Erythroblast (primary cell): ENCODE measurements around the gene NATD1.
A peak's percentile ranks its signal among the peaks of the same experiment; 100 is the strongest.
"Not testable (repeated sequence)": the region's sequence is repeated elsewhere in the genome, so short reads cannot be mapped to it uniquely, and the experiment has no call there.

ENCODE experiments used
- DNase-seq, 2 experiments: peaks; one replicate each; lab custom pipeline; 2025; lab: John Stamatoyannopoulos, UW
- GATA1 ChIP-seq: IDR thresholded peaks from 2 replicates; pipeline ENCODE4 v1.6.1; 2011; ENCODE audit warnings: low read depth, mild to moderate bottlenecking, control low read depth, low read length, moderate library complexity
- POLR2A ChIP-seq: IDR thresholded peaks from 2 replicates; pipeline ENCODE4 v1.6.1; 2011; ENCODE audit warnings: mild to moderate bottlenecking, low read length

The NATD1 gene

DNA sequence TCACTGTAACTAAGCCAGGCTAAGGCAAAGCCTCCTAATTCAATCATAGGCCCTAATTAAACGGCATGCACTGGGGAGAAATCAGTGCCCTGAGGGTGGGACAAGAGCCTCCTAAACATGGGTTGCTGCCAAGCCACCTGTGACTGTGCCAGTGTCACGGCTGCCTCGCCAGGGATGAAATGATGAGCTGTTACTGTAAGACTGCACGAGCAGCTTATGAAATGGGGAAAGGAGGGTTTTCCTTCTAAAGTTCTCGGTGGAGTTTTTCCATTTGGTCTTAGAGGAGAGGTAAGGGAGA is 52.0 kb downstream of the NATD1 start:
- DNase-seq = no peak
- TF ChIP-seq GATA1 = no peak
- no peak for TF ChIP-seq POLR2A

DNA sequence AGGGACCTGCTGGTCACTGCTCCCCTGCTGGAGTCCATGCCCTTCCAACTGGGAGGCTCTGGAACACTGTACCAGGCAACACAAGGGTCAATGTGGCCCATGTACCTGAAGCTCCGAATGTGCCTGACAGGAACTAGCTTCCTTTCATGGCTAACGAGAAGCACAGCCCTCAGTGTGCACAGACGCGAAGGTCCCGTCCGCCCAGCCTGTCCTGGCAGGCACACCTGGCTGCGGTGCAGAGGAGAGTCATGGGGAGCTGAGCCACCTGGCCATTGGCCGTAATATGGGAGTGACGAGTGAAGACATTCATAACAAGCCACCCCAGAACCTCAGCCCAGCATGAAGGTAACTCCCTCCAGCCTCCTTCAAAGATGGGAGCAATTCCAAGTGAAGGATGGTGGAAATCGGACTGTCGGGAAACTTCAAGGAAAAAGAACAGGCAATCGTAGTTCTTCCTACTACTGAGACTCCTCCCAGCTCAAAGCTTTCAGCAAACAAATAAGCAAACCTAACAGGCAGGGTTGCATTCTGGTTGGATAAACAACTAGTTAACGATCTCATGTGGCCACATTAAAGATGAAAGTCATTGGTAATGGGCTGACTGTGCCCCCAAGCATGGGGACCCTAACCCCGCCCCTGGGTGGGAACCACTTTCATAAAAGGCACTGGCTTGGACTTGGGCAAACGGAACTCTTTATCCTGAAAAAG is 52.5 kb downstream of the NATD1 start:
- TF ChIP-seq GATA1 (no peak), POLR2A (no peak)
- no peak for DNase-seq

DNA sequence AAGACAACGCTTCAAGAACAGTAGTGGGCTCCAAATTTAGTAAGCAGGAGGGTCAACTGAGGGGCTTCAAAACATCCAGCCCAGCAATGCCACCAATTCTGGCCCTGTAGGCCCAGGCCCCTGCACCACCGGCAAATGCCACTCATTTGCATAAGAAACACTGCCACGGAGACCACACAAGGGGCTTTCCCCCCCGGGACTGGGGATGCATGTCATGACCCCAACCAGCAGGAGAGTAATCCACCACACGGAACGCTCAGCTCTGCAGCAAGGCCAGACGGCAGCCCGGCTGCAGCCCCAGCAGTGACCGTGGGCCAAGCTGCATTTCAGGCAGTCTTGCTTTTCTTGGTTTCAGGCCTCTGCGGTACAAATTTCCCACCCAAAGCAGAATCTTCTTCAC is 53.4 kb downstream of the NATD1 start:
- no peak for DNase-seq
- TF ChIP-seq POLR2A = no peak
- no peak for TF ChIP-seq GATA1

DNA sequence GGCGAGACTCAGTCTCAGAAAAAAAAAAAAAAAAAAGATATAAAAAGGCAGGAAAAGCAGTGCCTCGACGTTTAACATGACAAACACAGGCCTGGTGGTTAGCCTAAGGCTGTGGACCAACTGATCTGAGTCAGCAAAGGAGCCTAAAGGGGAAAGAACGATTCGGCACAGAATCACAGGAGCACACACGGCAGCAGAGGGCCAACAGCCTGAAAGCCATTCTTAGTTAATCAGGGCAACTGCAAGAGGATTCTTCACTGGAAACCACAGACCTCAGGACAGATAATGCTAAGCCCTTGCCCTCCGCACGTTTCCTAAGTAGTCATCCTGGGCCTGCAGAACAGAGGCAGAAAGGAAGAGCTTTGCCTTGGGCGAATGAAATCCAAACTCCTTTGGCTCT is 53.9 kb downstream of the NATD1 start:
- TF ChIP-seq POLR2A (no peak), GATA1 (no peak)
- DNase-seq = peak; percentile 16 to 41

DNA sequence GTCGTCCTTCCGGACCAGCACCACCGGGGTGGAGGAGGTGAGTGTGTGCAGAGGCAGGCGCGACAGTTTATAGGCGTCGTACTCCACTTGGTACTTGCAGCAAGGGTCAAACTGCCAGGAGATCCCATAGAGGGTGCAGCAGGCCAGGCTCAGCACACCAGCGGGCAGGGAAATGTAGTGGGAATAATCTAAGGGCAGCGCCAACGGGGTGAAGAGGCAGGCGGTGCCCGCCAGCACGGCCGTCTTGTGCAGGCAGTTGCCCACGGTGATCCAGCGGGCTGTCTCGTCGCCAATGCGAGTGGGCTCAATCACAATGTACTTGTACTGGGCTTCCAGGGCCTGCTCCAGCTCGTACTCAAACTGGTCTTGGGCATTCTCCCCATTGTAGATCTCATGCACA is 54.8 kb downstream of the NATD1 start:
- DNase-seq = no peak
- TF ChIP-seq GATA1 = no peak

DNA sequence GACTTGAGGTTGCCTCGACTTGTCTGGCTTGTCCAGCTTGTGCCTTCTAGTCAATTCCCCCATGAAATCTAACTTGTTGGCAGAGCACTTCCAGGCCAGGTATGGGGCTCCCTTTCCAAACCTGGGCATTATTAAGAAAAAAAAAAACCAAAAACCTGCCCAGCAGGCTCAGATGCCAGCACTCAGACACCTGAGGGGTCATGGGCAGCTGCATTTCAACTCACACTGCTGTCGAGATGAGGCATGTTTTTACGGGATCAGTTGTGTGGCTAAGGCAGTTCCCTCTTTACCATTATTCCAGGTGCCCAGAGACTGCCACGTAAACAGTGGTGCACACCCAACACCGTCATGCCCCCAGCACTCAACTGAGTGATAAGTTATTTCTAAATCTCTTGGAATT is 57.1 kb downstream of the NATD1 start:
- DNase-seq = no peak
- TF ChIP-seq GATA1 (no peak), POLR2A (no peak)

DNA sequence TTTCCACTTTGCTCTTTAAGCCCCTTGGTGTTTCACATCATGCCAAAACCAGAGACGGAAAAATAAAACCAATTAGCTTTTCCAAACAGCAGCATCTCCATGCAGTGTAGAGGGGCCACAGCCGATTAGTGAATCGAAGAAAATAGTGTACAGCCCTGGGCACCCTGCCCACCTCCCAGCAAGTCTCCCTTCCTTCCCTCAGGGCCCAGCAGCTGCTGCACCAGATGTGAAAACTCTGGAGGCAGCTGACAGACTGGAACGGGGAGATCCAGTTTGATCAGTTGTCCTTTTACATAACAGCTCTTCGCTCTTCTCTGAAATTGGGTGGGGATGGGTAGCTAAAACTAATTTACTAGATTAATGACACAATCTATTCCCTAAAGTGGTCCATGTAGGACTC is 58.5 kb downstream of the NATD1 start:
- TF ChIP-seq GATA1 (no peak), POLR2A (no peak)
- no peak for DNase-seq

DNA sequence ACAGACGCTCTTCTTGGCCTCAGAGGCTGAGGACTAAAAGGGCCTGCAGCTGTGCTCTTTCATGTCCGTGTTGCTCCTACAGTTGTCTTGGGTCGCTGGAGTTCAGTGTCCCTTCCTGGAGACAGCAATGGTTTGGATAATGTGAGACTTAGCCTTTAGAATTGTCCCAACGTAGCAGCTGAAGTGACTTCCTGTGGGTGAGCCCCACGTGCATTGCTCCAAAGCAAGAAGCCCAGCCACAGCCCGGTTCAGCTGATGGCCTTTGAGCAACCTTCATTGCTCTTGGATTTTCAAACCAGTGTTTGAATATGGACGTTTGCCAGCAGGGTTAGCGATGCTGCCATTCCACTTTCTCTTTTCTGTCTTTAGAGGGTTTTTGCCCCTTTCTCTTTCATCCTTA is 59.0 kb downstream of the NATD1 start:
- DNase-seq = no peak
- TF ChIP-seq POLR2A (no peak), GATA1 (no peak)

DNA sequence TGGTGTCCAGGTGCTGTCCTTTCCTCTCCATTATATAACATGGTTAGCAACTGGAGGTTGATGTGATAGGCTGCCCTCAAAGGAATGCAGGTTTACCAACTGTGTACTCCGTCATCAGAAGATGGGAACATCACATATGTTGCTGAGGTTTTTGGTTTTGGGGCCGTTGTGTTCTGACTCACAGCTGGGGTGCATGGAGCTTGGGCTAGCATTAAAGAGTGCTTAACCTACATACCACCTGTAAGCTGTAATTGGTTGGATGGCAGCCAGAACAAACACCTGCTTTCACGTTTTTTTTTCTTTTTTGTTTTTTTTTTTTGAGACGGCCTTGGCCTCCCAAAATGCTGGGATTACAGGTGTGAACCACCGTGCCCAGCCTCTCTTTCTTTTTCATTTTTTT is 60.2 kb downstream of the NATD1 start:
- DNase-seq = no peak
- no peak for TF ChIP-seq POLR2A
- TF ChIP-seq GATA1 = no peak

DNA sequence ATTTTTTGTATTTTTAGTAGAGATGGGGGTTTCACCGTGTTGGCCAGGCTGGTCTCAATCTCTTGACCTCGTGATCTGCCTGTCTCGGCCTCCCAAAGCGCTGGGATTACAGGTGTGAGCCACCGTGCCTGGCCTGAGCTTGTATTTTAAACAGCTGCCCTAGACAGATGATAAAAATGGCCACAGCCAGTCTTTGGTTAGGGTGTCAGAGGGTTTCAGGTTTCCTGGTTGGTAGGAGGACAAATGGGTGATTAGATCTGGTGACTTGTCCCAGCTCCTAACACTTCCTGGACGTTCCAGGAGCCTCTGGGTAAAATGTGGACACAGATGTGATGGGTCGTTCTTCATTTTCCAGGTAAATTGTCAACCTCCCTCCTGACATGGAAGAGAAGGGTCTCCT is 60.8 kb downstream of the NATD1 start:
- not testable (repeated sequence) for DNase-seq

DNA sequence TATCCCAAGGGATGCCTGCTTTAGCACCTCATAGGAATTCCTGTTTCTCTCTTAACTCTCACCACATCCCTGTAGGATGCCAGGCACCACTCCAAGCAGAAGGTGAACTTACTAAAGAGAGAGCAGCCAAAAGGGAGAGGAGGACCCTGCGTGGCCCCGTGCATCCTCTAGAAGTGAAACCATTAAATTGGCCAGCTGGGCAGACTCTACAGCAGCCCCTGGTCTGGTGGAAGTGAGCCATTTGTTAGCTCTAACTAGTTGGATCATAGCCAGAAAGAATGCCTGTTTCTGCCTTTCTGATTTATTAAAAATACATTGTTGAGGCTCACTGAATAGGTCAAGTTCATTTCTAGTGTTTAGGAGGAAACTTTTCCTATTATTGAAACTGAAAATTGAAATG is 61.5 kb downstream of the NATD1 start:
- DNase-seq = no peak
- TF ChIP-seq GATA1 (no peak), POLR2A (no peak)

DNA sequence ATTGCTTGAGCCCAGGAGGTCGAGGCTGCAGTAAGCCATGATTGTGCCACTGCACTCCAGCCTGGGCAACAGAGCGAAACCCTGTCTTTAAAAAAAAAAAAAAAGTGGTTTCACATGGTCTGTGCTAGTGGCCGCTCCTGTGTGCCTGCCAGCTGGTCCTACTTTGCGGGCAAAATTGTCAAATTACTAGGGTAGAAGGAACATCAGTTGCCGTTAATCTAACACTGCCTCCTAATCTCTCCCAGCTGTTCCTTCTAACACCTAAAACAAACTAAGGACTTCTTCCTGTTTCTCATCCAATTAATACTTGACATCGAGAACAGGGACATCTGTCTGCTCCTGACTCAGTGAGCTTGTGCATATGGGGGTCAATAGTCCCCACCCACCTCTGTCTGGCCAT is 63.1 kb downstream of the NATD1 start:
- DNase-seq = no peak
- TF ChIP-seq POLR2A (no peak), GATA1 (no peak)

DNA sequence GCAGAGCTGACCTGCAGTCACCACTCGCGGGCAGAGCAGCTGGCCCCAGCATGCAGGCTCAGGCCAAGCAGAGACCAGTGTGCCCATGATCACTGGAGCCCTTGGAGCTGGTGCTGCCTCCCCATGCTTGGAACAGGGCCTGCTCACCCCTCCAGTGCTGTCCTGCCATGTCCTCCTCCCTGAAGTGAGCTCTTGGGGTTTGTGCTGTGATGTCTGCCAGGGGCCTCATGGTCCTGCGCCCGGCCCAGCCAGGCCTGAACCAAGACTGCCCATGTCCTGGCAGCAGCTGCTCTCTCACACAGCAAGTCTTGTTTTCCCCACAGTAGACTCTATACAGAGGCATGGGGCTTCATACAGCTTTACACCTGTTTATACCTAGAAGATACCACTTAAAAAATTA is 63.8 kb downstream of the NATD1 start:
- TF ChIP-seq POLR2A (no peak), GATA1 (no peak)
- no peak for DNase-seq
